Hematopoietic multipotent progenitor cell treated with erythropoietin and hydrocortisone succinate and interleukin-3 and kit ligand, for 8 days (in vitro differentiated cells): ENCODE results near the gene ANKRD9.

Experiments
- DNase-seq: peaks from one replicate; pipeline ENCODE4 v3.0.0-alpha.2; 2015

Gene ANKRD9

DNA sequence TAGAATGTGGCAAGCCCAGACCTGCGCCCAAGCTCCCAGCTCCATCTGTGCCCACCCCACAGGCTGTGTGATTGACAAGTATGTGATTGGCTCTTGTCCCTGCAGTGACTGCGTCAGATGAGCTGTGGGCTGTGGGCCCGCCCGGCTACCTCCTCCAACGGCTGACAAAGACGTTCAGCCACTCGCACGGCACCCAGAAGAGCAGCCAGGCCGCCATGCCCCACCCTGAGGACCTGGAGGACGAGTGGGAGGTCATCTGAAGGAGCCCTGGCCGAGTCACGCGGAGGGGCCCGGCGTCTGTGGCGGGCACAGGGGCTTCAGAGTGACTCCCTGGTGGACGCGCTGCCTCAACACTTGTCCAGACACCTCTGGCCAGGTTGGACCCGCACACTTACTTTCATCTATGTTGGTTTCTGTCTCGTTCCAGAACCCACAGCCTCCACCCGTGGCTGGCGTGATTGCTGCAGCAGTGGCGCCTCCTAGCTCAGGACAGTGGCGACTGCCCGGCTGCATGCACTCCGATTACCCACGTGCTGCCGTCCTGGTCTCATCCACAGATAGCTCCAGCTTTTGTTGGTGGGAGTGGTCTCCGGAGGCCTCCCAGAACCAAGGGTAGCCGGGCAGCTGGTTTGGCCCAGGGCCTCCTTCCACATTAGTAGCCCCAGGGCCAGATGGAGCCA lies 11.4 kb downstream of the ANKRD9 start:
- peak; percentile 53 for DNase-seq

DNA sequence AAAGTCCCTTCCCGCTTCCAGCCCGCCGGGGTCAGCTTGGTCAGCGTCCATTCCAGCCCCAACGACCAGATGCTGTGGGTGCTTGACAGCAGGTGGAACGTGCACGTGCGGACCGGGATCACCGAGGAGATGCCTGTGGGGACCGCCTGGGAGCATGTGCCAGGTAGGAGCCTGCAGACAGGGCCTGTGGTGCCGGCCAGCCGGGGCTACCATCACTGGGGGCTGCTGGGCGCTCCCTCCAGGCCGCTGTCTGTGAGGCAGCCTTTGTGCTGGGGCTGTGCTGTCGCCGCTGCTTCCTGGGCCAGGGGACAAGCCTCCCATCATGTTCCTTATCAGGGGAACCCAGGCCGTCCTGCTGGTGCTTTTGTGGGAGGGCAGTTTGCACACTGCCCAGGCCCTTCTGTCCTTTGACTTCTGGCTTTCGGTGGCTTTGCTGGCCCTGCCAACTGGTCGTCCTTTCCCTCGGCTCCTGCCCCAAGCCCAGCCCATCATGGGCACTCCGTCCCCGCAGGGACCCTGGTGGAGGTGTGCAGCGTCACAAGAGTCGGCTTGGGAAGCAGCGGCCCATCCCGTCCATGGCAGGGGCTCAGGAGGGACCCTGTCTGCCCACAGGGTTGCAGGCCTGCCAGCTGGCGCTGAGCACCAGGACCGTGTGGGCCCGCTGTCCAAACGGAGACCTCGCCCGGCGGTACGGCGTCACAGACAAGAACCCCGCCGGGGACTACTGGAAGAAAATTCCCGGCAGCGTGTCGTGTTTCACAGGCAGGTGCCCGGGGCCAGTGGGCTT lies 12.4 kb downstream of the ANKRD9 start:
- peak; percentile 76 for DNase-seq

DNA sequence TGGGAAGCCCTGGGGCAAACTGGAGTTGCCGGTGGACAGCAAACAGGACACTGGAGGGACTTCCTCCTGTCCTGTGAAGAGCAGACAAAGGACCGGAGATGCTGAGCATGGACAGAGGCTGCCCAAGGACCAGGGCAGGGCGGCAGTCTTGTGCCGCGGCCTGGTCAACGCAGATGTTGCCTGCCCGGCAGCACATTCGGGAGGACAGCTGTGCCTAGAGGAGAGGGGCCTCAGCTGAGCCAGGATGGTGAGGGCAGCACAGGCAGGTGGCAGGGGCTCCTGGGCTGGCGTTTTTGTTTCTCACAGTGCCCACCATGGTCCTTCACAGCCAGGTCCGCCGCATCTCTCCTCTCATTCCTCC lies 13.3 kb downstream of the ANKRD9 start:
- no peak for DNase-seq

DNA sequence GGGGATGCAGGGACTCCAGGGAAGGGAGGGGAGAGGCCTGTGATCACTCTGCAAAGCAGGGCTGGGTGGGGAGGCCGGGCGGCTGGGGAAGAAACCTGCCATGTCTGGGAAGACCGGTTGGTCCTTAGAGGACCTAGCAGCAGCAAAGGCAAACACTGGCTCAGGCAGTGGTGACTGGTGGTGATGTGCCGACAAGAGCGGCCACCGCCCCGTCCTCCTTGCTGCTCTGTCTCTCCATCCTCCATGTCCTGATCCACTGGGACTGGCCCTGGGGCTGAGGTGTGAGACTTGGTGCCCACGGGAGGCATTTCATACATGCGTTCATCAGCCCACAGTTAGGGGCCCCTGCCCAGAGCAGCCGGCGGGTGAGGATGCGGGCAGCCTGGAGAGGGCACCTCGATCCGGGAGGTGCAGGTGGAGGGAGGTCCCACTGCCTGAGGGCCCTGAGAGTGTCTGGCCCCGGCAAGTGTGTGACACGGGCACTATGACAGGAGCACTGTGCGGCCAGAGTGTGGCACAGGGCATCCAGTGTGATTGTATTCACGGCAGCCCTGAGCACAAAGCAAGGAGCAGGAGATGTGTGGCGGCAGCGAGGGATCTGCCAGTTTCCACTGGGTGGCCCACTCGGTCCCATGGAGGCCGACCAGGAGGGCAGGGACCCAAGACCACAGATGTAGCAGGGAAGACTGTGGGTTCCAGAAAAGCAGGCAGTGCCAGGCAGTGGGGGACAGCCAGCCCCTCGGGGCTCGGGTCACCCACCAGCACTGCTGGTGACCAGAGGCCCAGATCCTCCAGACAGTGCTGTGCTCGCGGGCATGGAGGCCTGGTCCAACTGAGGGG lies 13.9 kb downstream of the ANKRD9 start:
- no peak for DNase-seq

DNA sequence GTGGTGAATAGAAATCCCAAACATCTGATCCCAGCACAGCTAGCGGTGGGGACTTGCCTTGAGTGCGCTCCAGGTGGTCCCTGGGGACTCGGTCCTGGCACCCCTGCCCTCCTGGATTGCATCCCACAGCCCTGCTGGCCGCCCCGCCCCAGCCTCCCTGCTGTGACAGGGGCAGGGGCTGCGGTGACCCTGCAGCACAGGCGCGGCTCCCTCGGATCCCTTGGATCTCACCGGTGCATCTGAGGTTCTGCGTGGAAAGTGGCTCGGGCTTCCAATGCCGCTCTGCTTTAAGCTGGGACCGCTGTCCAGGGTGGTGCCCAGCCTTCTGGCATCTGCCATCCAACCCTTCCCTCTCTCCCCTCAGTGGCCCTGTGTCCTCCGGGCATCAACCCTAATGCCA lies 16.0 kb downstream of the ANKRD9 start:
- DNase-seq, result no peak

DNA sequence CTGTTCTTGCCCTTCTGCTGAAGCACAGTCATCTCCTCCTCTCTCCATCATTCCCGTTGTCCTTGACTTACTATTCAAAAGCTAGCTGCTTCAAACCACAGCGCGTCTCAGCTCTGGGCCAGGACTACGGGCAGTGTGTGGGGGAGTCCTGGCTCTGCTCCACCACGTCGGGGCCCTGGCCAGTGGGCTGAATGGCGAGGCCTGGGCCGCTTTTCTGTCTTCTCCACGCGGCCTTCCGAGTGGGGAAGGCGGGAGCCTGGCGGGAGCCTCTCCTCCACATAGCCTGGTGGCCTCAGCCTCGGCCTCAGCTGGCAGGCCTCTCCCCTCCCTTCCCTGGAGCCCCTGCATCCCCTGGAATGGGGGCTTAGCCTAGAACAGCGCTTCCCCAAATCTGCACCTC lies 16.5 kb downstream of the ANKRD9 start:
- DNase-seq, result no peak

DNA sequence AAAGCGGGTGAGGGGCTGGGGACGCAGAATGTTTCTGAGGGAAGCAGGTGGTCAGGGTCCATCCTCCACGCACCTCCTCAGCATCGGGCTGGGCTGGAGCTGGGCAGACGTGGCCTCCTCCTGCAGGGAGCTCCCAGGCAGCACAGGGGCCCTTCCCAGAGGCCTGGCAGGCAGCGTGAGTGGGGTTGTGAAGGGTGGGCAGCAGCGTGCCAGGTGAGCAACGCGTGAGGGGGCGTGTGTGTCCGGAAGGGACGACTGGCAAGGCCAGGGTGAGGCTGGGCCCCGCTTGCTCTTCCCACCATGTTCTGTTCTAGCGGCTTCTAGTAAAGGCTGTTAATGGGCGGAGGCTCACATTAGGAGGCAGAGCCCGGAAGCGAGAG lies 17.1 kb downstream of the ANKRD9 start:
- DNase-seq, result no peak

DNA sequence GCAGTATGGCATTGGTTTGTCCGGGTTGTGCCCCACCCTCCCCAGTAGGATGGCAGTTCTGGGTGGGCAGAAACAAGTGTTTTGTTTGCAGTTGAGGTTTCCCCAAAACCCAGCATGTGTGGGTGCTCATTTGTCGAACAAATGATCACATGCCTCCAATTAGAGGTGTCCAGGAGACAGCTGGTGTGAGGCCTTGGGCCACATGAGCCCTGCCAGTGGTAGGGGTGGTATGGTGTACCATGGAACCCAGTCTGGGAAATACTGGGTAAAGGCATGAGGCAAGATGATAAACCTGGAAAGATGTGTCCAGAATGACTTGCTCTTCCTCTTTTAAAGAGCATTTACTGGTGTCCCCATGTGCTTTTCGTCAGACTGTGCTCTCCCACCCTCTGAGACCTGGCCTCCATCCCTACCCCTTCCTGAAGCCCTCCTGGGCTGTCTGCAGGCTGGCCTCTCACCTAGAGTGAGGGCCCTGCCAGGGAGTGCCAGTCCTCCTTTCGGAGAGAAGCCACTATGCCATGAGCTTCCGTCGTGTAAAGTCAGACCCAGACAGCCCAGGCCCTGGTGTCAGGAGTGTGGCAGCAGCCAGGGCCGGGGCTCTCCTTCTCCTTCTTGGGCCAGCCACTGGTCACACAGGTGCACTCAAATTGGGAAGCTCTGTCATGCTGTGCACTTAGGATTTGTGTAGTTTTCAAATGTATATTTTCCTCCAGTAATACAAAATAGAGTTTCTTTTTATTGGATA lies 17.6 kb downstream of the ANKRD9 start:
- DNase-seq, result no peak

DNA sequence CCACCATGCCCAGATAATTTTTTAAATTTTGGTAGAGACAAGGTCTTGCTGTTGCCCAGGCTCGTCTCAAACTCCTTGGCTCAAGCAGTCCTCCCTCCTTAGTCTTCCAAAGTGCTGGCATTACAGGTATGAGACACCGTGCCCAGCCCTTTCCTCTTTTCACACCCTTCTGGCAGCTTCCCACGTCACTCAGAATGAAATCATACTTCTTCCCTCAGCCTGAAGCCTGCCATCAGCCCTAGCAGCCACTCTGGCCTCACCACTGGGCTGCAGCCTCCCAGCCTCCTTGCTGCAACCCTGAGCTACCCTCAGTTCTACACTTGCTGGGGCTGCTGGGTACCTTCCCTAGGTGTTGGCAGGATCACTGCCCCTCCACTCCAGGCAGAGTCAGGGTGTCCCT lies 18.2 kb downstream of the ANKRD9 start:
- DNase-seq, result no peak

DNA sequence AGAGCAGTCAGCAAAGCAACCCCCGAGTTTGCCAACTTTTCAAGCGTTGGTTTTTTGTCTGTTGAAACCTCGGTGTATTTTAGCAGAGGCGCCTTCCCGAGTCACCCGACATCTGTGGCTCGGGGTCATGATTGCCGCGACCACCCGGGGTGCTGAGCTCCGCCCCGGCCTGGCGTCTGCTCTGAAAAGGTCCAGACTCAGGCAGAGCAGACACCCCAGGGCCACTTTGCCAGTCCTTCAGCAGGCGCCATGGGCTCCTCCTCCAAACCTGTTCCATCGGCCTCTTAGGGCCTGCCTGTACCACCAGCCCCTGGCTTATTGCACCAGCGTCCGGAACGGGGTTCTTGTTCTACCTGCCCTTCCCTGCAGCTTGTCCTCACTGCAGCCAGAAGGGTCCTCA lies 19.1 kb downstream of the ANKRD9 start:
- DNase-seq, result no peak

DNA sequence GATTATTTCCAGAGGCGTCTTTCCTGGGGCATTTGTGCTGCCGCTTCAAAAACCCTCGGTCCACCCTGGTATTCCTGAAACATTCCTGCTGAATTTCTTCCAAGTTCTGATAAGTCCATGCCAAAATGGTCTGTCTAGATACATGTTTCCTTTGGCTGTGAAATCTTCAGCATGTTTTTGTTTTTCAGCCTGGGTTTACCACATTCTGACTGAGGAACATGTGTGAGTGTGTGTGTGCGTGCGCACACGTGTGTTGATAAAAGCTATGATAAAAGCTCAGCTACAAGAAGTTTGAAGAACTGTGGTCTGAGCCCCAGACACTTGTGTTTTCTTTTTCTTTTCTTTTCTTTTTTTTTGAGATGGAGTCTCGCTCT lies 22.4 kb downstream of the ANKRD9 start:
- DNase-seq, result no peak

DNA sequence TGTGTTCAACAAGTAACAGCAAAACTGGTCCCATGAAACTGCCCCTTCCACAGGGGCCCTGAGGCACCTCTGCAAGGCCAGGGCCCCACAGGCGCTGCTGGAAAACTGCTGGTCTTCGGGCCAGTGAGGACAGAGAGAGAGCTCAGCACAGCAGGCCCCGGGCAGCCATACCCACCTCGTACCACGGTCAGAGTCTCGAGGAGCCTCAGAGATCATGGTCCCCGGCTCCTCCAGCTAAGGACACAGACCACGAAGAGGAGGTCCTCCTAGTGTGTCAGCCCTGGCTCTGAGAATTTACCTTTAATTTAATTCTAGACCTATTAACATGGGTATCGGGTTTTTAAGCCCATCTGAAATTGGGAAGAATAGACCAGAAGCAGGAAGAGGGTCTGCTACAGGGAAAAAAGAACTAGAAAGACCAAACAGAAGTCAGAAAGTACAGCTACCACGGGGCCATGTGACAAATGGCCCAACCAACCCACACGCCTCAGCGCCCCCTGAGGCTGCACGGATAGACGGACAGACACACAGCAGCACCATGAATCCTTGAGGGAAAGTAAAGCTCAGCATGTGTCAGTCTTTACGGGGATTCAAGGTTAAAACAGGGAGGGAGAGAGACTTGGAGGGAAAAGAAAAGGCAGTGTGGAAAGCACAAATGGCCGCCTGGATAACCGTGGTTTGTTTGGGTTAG lies 22.9 kb downstream of the ANKRD9 start:
- no peak for DNase-seq

DNA sequence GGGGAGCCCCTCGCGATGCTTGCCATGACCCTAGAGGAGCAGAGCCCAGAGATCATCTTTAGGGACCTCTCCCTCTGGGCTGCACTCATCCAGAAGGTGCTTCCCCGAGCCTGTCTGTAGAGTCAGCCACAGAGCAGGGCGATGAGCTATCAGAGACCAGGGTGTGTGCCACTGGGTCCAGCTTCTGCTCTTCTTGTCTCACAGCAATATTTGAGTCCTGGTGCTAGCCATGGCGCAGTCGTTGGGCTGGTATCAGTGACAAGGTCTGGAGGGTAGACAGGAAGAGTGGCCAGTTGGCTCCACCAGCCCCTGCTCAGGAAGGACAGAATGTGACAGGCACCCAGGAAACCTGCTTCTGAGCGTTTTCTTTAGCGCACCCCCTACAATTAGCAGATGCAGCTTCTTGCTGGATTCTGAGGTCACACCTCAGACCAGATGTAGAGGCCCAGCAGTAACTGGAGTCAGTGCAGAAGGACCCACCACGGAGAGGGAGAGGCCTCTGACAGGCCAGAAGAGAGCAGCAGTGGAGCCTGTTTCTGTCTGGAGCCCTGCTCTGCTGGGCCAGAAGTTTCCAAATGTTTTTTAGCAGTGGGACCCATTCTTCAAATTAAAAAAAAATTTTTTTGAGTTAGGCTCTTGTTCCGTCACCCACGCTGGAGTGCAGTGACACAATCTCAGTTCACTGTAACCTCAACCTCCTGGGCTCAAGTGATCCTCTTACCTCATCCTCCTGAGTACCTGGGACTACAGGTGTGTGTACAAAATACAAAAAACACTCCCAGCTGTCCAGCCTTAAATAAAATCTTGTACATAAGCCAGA lies 23.7 kb downstream of the ANKRD9 start:
- no peak for DNase-seq

DNA sequence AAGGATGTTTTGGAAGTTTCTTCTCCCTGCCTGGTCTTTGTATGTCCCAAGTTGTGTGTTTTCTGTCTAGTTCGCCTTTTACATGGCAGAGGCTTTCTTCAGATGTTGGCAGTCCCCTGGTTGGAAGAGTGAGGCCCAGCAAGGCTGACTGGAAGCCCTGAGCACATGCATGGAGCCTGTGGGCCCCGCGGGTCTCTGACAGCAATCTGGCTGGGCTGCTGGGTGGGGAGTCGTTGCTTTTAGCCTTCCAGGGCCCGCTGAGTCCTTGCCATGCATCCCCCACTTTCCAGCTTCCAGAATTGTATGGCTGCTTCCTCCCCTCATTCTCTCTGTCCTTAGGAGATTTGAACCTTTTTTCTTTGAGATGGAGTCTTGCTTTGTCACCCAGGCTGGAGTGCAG lies 25.3 kb downstream of the ANKRD9 start:
- DNase-seq, result no peak

DNA sequence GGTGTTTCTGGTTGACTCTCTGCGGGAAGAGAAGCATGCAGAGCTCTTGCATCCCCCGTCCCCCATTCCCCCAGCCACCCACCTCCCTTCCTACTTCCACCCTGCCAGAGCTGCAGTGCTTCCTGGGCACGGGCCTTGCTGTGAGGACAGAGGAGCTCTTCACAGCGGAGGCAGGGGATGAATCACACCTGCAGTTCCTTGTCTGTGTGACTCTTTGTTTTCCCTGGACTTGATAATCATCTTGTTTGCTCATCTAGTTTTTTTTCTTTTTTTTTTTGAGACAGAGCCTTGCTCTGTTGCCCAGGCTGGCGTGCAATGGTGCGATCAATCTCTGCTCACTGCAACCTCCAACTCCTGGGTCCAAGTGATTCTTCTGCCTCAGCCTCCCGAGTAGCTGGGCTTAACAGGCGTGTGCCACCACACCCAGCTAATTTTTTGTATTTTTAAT lies 27.8 kb downstream of the ANKRD9 start:
- no peak for DNase-seq

DNA sequence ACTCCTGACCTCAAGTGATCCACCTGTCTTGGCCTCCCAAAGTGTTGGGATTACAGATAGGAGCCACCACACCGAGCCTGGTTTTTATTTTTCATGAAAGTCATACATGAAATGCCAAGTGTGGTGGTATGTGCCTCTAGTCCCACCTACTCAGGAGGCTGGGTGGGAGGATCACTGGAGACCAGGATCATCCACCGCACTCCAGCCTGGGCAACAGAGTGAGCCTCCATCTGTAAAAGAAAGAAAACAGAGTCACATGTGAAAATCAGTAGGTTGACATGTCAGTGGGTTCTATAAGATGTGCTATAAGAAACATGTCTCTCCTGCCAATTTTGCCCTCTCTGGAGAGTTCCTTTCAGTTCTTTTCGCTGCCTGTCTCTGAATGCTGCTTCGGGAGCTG lies 28.2 kb downstream of the ANKRD9 start:
- no peak for DNase-seq

DNA sequence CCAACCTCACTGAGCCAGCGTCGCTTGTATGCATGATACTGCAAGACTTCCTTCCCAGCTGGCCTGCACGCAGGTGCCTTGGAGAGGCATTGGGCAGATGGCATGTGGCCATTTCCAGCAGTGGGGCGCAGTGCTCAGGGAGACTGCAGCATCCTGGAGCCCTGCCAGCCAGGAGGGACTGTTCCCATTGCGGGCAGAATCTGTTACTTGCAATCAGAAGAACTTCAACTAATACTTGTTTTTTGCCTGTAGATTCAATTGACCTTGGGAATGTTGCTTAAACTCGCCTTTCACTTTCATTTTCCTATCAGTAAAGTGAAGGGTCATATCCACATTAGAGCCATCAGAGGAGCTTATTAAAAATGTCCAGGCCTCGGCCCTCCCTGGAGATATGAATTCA lies 29.8 kb downstream of the ANKRD9 start:
- DNase-seq, result no peak

DNA sequence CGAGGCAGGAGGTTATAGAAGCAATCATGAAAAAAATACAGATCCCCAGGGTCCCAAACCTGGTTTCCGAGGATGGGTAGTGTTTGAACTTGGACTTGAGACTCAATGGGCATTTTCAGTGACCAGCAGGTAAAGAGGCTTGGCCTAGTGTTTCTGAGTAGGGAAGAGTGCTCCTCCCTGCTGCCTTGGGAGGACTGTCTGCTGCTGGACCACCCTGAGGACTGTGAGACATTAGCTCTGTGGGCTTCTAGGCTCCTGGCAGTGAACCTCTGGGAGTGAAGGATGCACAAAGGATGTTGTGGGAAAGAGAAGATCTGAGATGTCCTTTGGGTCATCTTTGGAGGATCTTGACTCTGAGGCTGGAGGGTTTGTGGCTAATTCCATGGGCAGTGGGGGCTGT lies 30.5 kb downstream of the ANKRD9 start:
- no peak for DNase-seq

DNA sequence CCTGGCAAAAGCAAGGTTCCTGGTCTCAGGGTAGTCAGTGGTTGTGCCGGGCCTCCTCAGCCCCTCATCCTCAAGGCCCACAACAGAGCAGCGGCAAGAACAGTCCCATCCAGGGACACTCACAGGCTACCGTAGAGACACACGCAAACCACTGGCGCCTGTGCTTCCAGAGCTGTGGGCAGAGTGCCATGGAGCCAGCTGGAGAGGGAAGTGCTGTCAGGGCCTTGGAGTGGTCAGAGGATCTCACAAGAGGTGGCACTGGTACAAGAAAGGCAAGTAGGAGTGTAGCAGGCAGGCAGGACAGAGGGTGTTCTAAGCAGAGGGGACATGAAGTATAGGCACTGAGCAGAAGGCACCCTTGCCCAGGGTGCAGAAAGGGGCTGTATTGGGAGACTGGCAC lies 34.6 kb downstream of the ANKRD9 start:
- no peak for DNase-seq

DNA sequence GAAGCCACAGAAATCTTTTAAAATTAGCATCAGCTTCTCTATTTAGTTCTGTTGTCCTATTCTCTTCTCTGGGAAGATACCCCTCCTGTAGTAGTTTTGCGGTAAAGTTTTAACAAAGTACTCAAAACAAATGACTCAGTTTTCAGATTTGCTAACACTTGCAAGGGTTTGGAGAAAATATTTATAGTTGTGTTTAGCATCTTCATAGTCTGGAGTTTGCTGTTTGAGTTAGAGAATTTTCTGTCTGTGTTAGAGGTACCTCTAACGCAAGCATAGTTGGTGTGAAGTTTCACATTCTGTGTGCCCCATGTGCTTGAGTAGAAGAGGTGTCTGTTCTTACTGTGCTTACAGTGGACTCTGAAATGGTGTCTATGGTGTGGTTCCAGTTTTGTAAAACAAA lies 36.0 kb downstream of the ANKRD9 start:
- DNase-seq, result no peak

DNA sequence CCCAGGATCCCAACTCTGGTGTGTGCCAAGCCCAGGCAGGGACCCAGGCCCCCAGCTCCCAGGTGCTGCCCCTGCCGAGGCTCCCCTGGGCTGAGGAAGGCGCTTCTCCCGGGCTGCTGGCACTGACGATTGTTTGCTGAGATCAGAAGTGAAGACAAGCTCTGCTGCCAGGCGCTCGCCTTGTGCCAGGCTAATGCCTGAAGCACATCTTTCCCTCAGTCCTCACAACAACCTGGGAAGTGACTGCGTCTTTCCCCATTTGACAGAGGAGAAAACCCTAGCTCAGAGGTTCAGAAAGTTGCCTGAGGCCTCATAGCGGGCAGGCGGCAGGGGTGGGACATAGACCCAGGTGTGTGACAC lies 36.8 kb downstream of the ANKRD9 start:
- no peak for DNase-seq
